ENCODE data around the gene FRMD4B.

GRCh38 chr3:69290006-69290405 lies 95.9 kb downstream of the FRMD4B start:
- TF ChIP-seq EZH2 (IDR thresholded peaks at IDR 0.05), result no peak
- no peak for TF ChIP-seq POLR2AphosphoS5 (IDR thresholded peaks at IDR 0.05; ENCODE audit: borderline replicate concordance, low read depth, low read length)
- TF ChIP-seq FOXP2 (optimal IDR thresholded peaks at IDR 0.05; ENCODE audit: control extremely low read depth, extremely low read length, insufficient read depth), result no peak

Data from SK-N-MC (cell line).